Adrenal gland (tissue), 5 donors: ENCODE data around the gene HRG.

ENCODE experiments used
- CTCF ChIP-seq, 6 experiments: fragments of 450-650 bp in 4 of 6; fragments of 200-600 bp in 2 of 6; sonication (generic) in 1 of 6; IDR thresholded peaks; 1 replicate in 5 of 6; 2 replicates in 1 of 6; pipeline versions ENCODE4 v1.5.1 to v1.8.0; 2016 to 2021; ENCODE audit warnings: antibody characterized with exemption in 6 of 6, mild to moderate bottlenecking in 2 of 6, moderate library complexity in 1 of 6
- POLR2A ChIP-seq, 2 donors: fragments of 450-650 bp; IDR thresholded peaks; one replicate each; pipeline ENCODE4 v1.6.1; 2017; ENCODE audit warnings: antibody characterized with exemption in 2 of 2, mild to moderate bottlenecking in 2 of 2, moderate library complexity in 1 of 2
- donor health status: DM: no; HTN: no; CAD: no.

- TF ChIP-seq CTCF (IDR thresholded peaks at IDR 0.05) (no peak), POLR2A (IDR thresholded peaks at IDR 0.05) (no peak)
These were observed 19.0 kb upstream of the HRG start for GRCh38 chr3:186646841-186647240.
